ACHN (cell line): ENCODE measurements around the gene MTA3.
"Not testable (repeated sequence)": the region's sequence is repeated elsewhere in the genome, so short reads cannot be mapped to it uniquely, and the experiment has no call there.

Source experiments
- DNase-seq: peaks from one replicate; pipeline ENCODE4 v3.0.0-alpha.2; 2015
- in situ Hi-C: cut with HindIII; loops from 2 replicates; pipeline ENCODE4 v1.10.0; 2017; ENCODE audit warnings: low sequenced_read_pairs, low pct_ligation_motif_present, low pct_unique_long_range_greater_than_20kb

Gene MTA3

GRCh38 chr2:42642371-42642770 is 73.9 kb downstream of the MTA3 start:
- DNase-seq, in situ Hi-C loops: not testable (repeated sequence)

- no peak for DNase-seq
- in situ Hi-C loops: no loop called here
These were observed 77.1 kb downstream of the MTA3 start for GRCh38 chr2:42645551-42645950.

- no peak for DNase-seq
- in situ Hi-C loops: no loop called here
These were observed 80.4 kb downstream of the MTA3 start for GRCh38 chr2:42648796-42649195.

DNA sequence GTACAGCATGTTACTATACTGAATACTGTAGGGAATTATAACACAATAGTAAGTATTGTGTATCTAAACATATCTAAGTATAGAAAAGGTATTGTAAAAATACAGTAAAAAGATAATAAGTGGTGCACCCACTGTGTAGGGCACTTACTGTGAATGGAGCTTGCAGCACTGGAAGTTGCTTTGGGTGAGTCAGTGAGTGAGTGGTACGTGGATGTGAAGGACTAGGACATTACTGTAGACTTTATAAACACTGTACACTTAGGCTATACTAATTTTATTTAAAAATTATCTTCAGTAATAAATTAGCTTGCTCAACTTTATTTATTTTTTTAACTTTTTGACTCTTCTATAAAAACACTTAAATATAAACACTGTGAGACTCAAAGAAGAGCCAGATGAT is 82.6 kb downstream of the MTA3 start:
- in situ Hi-C loops: no loop called here
- no peak for DNase-seq

GRCh38 chr2:42652086-42652485 is 83.7 kb downstream of the MTA3 start:
- in situ Hi-C loops: no loop called here
- no peak for DNase-seq

- no peak for DNase-seq
- in situ Hi-C loops: no loop called here
These were observed 84.6 kb downstream of the MTA3 start for GRCh38 chr2:42653039-42653438.

DNA sequence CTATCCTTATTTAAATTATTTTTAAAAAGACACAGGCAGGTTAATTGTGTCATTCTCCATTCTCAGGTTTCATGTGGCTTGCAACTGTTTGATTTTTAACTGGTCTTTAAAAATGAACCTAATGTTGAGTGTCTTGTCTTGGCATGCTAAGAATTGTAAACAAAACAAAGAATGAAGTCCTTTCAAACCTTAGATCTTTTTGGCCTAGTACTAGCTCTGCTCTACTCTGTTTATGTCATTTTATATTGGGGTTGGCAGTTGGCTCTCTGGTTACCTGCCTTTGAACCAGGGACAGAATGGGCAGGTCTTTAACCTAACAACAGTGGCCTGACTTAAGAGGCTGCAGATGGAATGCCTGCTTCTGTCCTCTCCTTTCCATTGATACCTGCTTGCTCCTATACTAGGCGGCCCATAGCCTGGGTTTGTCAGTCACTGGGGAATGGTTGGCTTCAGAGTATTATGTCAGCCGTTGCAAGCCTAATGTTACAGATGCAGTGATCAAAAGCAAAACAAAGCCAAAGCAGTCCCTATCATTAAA is 85.5 kb downstream of the MTA3 start:
- DNase-seq: no peak
- in situ Hi-C loops: no loop called here

DNA sequence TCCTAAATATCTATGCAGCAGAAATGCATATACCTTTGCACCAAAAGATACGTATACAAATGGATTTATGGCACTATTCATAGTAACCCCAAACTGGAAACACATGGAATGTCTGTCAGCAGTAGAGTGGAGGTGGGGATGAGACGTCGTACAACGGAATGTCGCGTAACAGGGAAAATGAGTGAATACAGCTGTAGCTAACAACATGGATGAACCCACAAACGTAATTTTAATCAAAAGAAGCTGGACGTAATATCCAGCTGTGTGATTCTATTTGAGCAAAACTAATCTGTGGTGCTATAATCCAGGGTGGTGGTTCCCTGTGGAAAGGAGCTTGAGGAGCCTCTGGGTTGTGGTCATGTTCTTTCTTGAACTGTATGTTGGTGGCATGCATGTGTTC is 89.9 kb downstream of the MTA3 start:
- in situ Hi-C loops: no loop called here
- no peak for DNase-seq

GRCh38 chr2:42659609-42660008 is 91.2 kb downstream of the MTA3 start:
- DNase-seq: no peak
- in situ Hi-C loops: loop anchor here (10.0 kb wide), 1 partner anchor 165 kb away; the partner anchor contains the start of gene KCNG3

DNA sequence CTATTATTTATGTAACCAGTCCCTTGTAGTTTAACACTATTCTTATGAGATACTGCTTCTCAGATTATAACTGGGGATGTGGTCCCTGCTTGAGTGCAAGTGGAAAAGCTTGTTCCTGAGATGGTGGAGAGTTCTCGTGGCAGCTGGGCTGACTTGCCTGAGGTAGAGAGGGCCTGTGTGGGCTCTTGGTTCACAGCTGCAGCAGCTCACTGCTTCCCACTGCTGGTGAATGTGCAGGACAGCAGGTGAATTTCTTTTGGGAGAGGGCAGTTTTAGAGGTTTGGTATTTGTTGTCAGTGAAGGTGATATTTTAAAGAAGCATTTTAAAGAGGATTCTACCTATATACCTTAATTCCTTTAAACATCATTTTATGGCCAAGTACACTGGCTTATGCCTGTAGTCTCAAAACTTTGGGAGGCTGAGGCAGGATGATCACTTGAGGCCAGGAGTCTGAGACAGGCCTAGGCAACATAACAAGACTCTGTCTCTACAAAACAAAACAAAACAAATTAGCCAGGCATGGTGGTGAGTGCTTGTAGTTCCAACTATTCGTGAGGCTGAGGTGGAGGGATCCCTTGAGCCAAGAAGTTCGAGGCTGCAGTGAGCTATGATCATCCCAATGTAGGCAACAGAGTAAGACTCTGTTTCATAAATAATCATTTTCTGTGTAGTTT is 94.8 kb downstream of the MTA3 start:
- DNase-seq: peak; percentile 74
- in situ Hi-C loops: loop anchor here (10.0 kb wide), 1 partner anchor 168 kb away; the partner anchor contains the start of gene KCNG3

DNA sequence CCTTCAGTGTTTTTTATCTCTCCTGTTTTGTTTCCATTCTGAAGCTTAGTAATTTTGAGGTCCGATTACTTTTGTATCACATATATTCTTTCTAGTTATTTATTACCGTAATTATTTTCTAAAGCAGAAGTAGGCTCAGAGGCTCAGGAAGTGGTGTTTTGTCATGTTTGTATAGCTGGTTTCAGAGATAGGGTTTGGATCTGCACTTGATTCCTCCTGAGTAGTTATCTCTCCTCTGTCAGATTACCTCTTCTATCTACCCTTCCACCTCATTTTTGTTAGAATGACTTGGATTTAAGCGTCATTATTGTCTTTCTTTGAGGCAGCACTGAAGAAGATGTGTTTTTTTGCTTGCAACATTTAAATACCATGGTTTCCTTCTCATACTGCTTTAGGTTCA is 95.4 kb downstream of the MTA3 start:
- no peak for DNase-seq
- in situ Hi-C loops: loop anchor here (10.0 kb wide), 1 partner anchor 169 kb away; the partner anchor contains the start of gene KCNG3

DNA sequence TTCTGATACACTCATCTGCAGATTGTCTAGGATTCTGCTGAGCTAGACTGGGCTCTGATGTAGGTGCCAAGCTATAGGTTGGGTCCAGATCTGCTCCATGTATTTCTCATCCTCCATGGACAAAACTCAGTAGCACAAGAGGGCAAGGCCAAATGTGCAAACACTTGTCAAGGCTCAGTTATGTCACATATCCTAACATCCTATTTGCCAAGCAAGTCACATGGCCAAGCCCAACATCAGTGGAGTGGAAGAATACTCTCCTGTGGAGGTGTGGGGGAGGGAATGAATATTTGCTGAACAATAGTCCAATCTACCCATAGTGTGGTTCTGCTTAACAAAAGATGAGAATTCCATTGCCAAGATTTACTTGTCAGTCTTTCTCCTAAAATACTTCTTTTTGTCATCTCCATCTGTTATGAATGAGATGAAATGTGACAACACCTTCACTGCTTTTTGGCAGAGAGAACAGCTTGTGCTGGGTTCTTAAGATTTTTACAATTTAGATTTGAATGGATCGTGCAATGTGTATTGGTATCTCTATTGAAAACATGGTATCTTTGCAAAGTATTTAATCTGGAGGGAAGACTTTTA is 105.7 kb downstream of the MTA3 start:
- no peak for DNase-seq
- in situ Hi-C loops: no loop called here

DNA sequence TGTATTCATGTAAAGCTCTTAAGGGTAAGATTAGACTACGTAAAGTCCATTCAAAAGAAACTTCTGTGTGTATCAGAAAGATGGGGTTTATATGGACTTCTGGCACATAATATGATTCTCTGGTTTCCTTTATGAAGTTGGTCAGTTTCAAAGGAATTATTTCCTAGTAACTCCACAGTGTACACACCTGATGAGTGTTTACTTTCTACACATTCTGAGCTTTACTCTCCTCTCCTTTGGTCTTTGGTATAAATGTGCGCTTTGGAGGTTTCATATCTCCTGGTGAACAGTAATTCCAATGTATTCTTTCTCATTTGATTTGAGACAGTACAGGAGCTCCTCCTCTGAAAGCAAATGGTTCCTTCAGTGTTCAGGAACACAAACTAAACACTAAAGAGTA is 107.4 kb downstream of the MTA3 start:
- in situ Hi-C loops: no loop called here
- DNase-seq: no peak

DNA sequence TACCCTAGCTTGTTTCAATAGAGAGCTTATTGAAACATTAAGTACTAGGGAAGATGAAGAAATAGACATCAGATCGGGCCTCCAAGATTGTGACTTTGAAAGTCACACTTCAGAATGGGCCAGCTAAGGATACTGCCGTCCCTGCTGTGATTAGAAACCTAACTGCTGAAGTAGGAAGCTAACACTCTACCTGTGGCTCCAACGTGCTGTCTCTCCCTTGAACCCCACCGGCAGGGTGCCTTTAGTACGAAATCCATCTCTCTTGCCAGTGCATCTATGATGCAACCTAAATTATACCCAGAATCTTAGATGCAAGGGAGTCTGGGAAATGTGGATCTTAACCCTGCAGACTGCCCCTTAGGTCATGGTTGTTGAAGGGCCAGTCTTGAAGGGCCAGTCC is 116.9 kb downstream of the MTA3 start:
- no peak for DNase-seq
- in situ Hi-C loops: no loop called here

GRCh38 chr2:42693013-42693615 is 124.7 kb downstream of the MTA3 start:
- in situ Hi-C loops: no loop called here
- no peak for DNase-seq

GRCh38 chr2:42693688-42694479 is 125.5 kb downstream of the MTA3 start:
- no peak for DNase-seq
- in situ Hi-C loops: no loop called here

- in situ Hi-C loops: no loop called here
- no peak for DNase-seq
These were observed 128.6 kb downstream of the MTA3 start for GRCh38 chr2:42696987-42697386.

DNA sequence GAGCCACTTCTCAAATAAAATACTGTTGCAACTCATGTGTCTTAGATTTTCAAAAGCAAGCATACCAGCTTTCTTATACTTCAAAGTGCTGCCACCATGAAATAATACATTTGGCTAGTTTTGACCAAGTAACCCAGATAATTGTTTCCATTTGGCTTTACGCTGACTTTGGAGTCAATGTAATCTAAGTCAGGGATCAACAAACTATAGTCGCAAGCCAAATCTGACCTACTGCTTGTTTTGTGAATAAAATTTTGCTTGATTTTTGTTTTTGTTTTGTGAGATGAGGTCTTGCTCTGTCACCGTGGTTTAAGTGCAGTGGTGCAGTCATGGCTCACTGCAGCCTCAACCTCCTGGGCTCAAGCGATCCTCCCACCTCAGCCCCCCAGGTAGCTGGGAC is 130.5 kb downstream of the MTA3 start:
- in situ Hi-C loops: no loop called here
- DNase-seq: no peak

- no peak for DNase-seq
- in situ Hi-C loops: no loop called here
These were observed 138.4 kb downstream of the MTA3 start for GRCh38 chr2:42706836-42707235.
